DOHH2 (cell line): ENCODE measurements around the gene RHBDD3.

Experiments used
- H3F3A ChIP-seq: fragments of 200-600 bp; sonication (generic), shearing (Covaris generic); 2 replicates; pipeline ENCODE4 v1.6.0; 2016; ENCODE audit warnings: antibody characterized with exemption, mild to moderate bottlenecking; ENCODE audit not compliant: control insufficient read depth, insufficient read depth
- H3K27ac ChIP-seq: fragments of 200-600 bp; sonication (generic); 2 replicates; pipeline ENCODE4 v1.5.1; 2014; ENCODE audit warnings: low read depth, mild to moderate bottlenecking, low read length, moderate library complexity
- H3K27me3 ChIP-seq: fragments of 200-600 bp; sonication (generic); 2 replicates; pipeline ENCODE4 v1.6.1; 2014; ENCODE audit warnings: mild to moderate bottlenecking, low read length, mixed read lengths; ENCODE audit not compliant: control insufficient read depth
- H3K36me3 ChIP-seq: fragments of 200-600 bp; sonication (generic); 2 replicates; pipeline ENCODE4 v1.6.1; 2014; ENCODE audit warnings: mild to moderate bottlenecking, low read length, moderate library complexity, mixed read lengths; ENCODE audit not compliant: control insufficient read depth
- H3K4me1 ChIP-seq: fragments of 200-600 bp; sonication (generic); 2 replicates; pipeline ENCODE4 v1.6.1; 2014; ENCODE audit warnings: mild to moderate bottlenecking, low read length, mixed read lengths; ENCODE audit not compliant: control insufficient read depth
- H3K4me2 ChIP-seq: fragments of 200-600 bp; sonication (generic); 2 replicates; pipeline ENCODE4 v1.6.0; 2014; ENCODE audit warnings: mild to moderate bottlenecking, low read length, moderate library complexity
- H3K4me3 ChIP-seq: fragments of 200-600 bp; sonication (generic); 2 replicates; pipeline ENCODE4 v1.5.1; 2014; ENCODE audit warnings: mild to moderate bottlenecking, low read length, mixed read lengths
- H3K79me2 ChIP-seq: fragments of 200-600 bp; sonication (generic); 2 replicates; pipeline ENCODE4 v1.6.1; 2014; ENCODE audit warnings: mild to moderate bottlenecking, low read length, mixed read lengths; ENCODE audit not compliant: control insufficient read depth
- H3K9me2 ChIP-seq: fragments of 200-600 bp; sonication (generic); replicated peaks from 2 replicates; pipeline ENCODE4 v1.6.1; 2014; ENCODE audit warnings: mild to moderate bottlenecking, low read length, mixed read lengths; ENCODE audit not compliant: control insufficient read depth
- H3K9me3 ChIP-seq: fragments of 200-600 bp; sonication (generic); 2 replicates; pipeline ENCODE4 v1.6.1; 2014; ENCODE audit warnings: antibody characterized with exemption, low read length, mixed read lengths; ENCODE audit not compliant: control insufficient read depth, insufficient read depth
- H4K20me1 ChIP-seq: fragments of 200-600 bp; sonication (generic); 2 replicates; pipeline ENCODE4 v1.6.0; 2014; ENCODE audit warnings: low read depth, mild to moderate bottlenecking, antibody characterized with exemption, low read length, moderate library complexity; ENCODE audit not compliant: control insufficient read depth, insufficient read depth
- CTCF ChIP-seq: fragments of 200-600 bp; sonication (generic); IDR thresholded peaks from one replicate; pipeline ENCODE4 v1.5.1; 2014; ENCODE audit warnings: antibody characterized with exemption, mild to moderate bottlenecking, low read depth, low read length; ENCODE audit not compliant: poor library complexity, severe bottlenecking
- EZH2phosphoT487 ChIP-seq: fragments of 200-600 bp; sonication (generic); IDR thresholded peaks from 2 replicates; pipeline ENCODE4 v1.6.1; 2017; ENCODE audit warnings: borderline replicate concordance, mild to moderate bottlenecking, antibody characterized with exemption, low read length, moderate library complexity, mixed read lengths

The RHBDD3 gene

GRCh38 chr22:29231971-29232959 is 35.5 kb downstream of the RHBDD3 start:
- Histone ChIP-seq H4K20me1 (no peaks in the 10 kb centered on the region), H3K36me3 (no peaks in the 10 kb centered on the region), H3K9me2 (no peaks in the 10 kb centered on the region), H3K4me1 (no peaks in the 10 kb centered on the region), H3K4me3 (no peak overlapping the region), H3K79me2 (no peaks in the 10 kb centered on the region), H3K27ac (no peak overlapping the region), H3F3A (no peaks in the 10 kb centered on the region), H3K9me3 (no peaks in the 10 kb centered on the region), H3K4me2 (no peak overlapping the region), H3K27me3 (no peaks in the 10 kb centered on the region)
- TF ChIP-seq EZH2phosphoT487: no peak
- TF ChIP-seq CTCF: no peak

- H3K4me3 ChIP-seq: no peak overlapping the region
- no peaks in the 10 kb centered on the region for H3K9me2 ChIP-seq
- TF ChIP-seq EZH2phosphoT487: no peak
- TF ChIP-seq CTCF: no peak
- no peak overlapping the region for H3K4me2 ChIP-seq
- no peaks in the 10 kb centered on the region for H3K27me3 ChIP-seq
- no peaks in the 10 kb centered on the region for H4K20me1 ChIP-seq
- H3K36me3 ChIP-seq: no peaks in the 10 kb centered on the region
- no peaks in the 10 kb centered on the region for H3K4me1 ChIP-seq
- H3F3A ChIP-seq: no peaks in the 10 kb centered on the region
- H3K27ac ChIP-seq: no peak overlapping the region
- no peaks in the 10 kb centered on the region for H3K9me3 ChIP-seq
- no peaks in the 10 kb centered on the region for H3K79me2 ChIP-seq
Observed at GRCh38 chr22:29230972-29231875, 36.6 kb downstream of the RHBDD3 start.

GRCh38 chr22:29226351-29226981 is 41.3 kb downstream of the RHBDD3 start:
- Histone ChIP-seq H3K4me2 (no peak overlapping the region), H3K9me3 (no peaks in the 10 kb centered on the region), H3K9me2 (no peaks in the 10 kb centered on the region), H3K27me3 (no peaks in the 10 kb centered on the region), H3K4me1 (no peaks in the 10 kb centered on the region), H4K20me1 (no peaks in the 10 kb centered on the region), H3K36me3 (no peaks in the 10 kb centered on the region), H3K79me2 (no peaks in the 10 kb centered on the region), H3K4me3 (no peak overlapping the region), H3K27ac (no peak overlapping the region), H3F3A (no peaks in the 10 kb centered on the region)
- TF ChIP-seq CTCF (no peak), EZH2phosphoT487 (no peak)
